Measurements from ENCODE around the gene GRIA1.

GRIA1 gene

DNA sequence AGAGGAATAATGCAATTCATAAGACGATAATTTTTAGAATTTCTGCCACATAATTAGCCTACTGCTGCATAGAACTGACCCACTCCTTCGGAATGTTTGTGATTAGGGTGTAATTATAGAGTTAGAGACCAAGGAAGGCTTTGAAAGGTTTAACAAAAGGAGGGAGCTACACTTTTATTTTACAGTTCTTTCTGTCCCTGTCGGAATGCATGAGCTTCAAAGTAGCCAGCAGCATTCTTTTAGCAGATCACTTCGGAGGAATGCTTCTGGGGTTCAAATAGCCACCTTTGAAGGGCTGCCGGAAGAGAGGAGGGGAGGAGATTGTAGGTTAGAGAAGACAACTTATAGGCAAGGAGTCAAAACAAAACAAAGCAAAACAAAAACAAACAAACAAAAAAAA, 168.1 kb downstream of the GRIA1 start:
- DNase-seq (ENCODE audit: low read depth in 2 of 2), result no peak

DNA sequence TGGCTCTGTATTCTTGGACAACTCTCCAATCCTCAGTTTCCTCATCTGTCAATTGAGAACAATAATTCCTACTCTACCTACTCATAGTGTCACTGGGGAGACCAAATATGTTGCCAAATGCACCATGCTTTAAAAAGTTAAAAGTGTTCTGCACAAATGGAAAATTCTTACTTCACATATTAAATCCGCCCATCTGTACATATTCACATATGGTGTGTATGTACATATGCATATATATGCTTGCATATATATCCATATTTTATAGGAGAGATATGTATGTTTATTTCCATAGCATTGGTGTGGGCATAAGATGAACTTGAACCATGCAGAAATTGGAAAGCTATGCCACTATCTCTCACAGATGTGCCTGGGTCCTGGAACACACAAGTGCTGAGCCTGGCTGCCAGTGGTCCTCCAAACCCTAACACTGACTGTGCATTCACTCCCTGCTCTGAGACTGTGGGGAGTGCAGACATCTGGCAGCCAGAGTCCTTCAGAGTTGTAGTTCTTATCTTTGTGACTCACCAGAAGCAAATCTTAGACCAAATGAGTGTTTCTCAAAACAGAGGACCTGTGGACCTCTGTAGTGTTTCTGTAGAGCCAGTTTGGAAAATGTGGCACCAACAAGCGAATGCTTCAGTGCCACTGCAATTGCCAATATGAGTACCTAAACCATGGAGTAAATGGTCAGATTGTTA, 168.7 kb downstream of the GRIA1 start:
- no peak for DNase-seq (ENCODE audit: low read depth in 2 of 2)

DNA sequence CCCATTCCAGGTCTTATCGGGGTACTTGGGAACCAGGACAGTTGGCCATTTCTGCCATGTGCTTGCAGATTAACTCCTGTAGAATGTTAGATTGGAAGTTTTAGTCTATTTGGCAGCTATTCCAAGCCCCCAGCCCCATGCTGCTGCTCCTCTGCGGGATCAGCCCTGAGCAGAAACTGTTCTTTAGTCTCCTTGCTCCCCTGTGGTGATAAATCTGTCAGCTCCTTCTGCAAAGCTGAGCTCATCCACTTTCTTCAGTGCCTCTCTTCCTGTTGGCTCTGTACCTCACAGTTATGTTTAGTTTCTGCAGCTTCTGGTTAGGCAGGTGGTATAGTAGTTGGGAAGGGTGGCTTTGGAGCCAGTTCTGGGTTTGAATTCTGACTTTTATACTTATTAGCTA, 170.4 kb downstream of the GRIA1 start:
- no peak for DNase-seq (ENCODE audit: low read depth in 2 of 2)

DNA sequence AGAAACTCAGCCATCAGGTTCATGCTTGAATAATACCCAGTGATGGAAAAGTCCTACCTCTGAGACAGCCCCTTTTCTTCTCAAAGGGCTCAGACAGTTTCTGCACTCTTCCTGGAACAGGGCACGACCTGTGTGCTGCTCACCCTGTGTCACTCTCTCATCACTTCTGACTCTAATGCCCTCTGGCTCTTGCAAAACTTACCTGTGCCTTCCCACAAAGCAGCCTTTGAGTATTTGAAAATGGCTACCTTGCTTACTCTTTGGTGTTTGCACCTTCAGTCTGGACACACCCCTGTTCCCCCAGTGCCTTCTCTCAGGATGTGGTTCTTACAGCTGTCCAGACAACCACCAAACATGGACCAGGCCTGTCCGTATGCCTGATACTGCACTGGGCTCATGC, 171.4 kb downstream of the GRIA1 start:
- no peak for DNase-seq (ENCODE audit: low read depth in 2 of 2)

DNA sequence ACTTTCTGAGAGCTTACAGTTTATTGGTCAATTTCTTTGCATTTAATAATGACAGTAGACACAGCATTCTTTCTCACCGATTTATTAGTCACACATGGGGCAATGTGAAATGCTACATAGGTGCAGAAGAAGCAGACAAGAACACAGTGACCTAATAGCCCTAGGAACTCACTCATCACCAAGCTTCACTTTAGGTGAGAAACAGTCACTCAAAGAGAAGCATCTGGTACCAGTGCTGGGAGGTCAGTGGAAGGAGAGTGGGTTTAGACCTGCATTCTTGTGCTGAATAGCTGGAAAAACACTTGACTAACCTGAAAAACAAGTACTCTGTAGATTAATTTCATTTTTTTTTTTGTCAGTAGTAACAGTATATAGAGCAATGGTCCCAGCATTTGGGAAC, 179.6 kb downstream of the GRIA1 start:
- no peak for DNase-seq (ENCODE audit: low read depth in 2 of 2)

DNA sequence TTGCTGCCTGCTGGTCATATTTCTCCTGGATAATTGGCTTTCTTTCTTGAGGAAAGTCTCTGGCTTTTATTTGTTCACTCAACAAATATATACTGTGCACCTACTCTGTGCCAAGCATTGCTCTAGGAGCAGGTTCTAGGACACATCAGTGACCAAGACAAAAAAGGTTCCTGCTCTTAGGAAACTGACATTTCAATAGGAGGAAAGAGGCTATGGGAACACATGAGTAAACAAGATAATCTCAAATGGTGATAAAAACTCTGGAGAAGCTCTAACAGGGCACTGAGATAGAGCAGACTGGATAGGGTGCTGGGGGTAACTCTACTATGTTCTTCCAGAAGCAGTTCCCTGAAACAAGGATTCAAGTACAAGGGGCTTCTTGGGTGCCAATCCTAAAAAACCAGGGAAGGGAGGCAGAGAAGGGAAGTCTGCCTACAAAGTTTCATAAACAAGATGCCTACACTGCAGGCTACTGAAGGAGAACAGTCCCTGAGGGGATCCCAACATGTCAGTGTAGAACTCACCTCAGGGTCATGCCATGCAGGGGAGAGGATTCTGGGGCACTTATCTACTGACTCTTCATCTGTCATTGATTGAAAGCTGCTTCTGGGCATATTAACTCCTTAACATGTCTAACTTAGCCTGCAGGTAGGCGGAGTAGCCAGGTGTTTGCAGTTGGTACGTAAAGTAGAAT, 181.3 kb downstream of the GRIA1 start:
- no peak for DNase-seq (ENCODE audit: low read depth in 2 of 2)

DNA sequence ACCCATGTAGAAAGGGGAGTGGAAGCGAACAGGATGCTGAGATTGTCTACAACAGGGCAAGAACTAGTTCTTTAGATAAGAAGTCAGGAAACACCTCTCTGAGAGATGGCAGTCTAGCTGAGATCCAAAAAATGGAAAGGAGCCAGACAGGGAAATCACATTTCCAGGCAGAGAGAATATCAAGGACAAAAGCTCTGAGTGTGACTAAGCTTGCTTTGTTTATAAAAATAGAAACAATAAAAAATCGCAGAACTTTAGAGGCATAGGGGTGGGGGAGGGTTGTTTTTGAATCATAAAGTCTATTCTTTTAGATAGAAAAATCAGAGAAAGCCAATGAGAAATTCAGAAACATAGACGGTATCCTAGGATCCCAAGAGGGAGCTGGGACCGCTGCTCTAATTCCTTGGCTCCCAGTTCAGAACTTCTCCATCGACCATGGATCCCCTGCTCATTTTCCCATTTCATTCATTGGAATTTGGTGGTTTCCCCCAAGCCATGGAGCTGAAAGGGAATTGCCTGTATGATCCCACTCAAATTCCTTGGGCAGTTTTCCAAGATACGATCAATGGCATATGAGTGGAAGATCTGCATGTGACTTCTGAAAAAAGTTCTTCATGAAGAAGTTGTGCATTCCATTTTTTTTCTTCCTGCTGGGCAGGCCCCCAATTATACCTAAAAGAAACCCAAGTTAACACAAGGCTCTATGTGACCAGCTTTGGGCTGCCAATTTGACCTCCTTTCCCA, 182.0 kb downstream of the GRIA1 start:
- no peak for DNase-seq (ENCODE audit: low read depth in 2 of 2)

DNA sequence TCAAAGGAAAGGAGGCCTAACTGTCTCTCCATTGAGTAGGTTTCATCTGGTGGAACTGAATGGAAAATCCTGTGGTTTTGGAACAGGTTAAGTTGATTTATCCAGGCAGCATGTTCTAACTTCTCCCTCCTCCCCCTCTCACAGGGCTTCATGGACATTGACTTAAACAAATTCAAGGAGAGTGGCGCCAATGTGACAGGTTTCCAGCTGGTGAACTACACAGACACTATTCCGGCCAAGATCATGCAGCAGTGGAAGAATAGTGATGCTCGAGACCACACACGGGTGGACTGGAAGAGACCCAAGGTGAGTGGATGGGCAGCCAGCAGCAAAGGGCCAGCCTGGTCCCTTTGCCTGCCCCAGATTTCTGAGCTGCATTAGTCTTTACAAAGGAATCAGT, 183.9 kb downstream of the GRIA1 start:
- DNase-seq (ENCODE audit: low read depth in 2 of 2), result no peak

DNA sequence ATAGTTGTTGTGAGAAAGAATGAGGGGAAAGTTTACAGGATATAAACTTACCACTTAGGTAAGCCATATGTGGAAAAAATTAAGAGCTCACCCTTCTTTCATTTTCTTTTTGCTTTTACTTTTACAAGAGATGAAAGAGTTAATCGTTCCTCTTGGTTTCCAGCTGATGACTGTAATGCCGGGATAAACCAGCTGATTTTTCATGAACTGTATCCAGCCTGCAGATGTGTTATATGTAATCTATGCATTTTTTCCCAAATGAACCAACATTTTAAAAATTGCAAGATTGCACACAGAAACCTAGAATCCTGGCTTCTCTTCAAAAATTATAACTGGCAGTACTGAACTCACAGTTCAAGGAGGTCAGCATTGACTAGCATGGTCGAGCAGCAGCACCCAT, 185.9 kb downstream of the GRIA1 start:
- DNase-seq (ENCODE audit: low read depth in 2 of 2), result no peak

DNA sequence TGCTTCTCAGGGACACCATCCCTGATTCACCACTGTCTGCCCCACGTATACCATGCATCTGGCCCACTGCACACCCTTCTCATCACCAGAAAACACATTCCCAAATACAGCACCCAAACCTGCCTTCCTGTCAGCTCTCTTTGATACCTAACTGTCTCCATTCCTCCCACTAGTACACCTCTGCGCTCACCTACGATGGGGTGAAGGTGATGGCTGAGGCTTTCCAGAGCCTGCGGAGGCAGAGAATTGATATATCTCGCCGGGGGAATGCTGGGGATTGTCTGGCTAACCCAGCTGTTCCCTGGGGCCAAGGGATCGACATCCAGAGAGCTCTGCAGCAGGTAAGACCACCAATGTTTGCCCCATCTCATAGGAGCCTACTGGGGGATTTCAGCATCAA, 186.4 kb downstream of the GRIA1 start:
- DNase-seq (ENCODE audit: low read depth in 2 of 2), result no peak

DNA sequence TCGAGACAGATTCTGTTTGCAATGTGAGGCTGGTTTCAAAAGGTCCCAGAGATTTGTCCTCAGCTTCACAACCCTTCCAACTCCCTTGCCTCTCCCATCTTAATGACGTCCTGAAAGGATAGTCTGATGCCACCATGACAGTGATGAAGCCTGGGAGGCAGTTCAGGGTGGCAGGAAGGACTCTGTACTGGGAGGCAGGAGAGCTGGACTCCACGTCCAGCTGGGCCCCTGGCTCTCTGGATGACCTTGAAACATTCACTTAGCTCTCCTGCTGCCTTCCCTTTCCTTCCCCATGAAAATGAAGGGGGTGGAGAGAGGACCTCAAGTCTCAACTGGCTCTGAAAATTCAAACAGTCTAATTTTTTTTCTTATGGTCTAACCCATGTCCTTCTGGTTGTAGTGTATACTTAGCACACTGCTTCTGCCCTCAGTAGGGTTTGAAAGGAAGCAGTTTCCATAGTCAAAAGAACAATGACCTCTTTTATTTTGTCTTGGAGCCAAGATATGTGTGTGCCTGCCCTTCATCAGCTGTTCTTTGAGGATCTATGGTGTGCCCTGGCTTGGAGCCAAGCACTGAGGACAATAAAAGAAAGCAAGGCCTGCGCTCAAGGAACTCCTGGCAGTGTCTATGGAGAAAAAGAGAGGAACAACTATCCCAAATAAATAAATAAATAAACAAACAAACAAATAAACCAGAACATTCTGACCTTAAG, 188.3 kb downstream of the GRIA1 start:
- DNase-seq (ENCODE audit: low read depth in 2 of 2), result no peak

DNA sequence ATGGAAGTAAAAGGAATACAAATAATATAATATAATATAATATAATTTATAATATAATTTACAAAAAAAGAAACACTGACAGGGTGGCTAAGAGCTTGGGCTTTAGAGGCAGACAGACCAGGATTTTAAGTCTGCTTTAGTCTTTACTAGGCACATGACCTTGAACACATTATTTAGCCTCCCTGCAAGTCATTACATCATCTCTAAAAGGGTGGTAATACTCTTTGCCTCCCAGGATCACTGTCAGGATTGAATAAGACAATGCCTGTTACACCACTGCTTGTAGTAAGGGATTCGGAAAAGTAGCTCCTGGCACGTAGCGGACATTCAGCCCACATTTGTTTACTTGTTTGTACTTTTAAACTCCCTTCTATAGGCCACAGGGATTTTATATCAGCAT, 199.8 kb downstream of the GRIA1 start:
- no peak for DNase-seq (ENCODE audit: low read depth in 2 of 2)

DNA sequence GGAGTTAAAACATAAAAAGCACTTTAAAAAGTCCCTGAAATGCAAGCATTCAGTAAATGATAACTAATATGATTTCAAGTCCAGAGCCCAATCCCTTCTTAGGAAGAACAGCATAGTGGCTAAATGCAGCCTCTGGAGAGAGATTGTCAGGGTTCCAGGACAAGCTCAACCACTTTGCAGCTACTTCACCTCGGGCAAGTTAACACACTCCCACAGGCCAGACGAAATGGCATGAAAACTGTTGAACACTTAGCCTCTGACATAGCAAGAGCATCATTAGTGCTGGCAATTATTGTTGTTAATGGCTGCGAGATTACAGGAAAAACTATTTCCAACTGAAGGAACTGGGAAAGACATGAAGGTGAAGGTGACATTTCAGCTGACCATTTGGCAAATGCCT, 205.8 kb downstream of the GRIA1 start:
- DNase-seq (ENCODE audit: low read depth in 2 of 2), result no peak

DNA sequence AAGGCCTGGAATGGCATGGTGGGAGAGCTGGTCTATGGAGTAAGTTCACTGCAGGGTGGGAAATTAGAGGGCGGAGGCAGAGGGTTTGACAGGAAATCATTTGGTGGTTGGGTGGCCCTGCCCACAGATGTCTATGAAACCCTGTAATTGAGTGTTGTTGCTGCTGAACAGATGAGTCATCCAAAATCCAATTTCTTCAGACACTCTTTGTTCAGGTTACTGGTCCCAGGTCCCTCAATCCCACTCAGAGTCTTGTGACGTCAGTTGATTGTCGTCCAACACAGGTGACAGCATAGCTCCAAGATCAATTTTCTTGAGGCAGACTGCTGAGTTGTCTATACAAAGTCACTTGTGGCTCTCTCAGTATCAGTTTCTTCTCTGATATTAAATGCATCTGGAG, 208.6 kb downstream of the GRIA1 start:
- no peak for DNase-seq (ENCODE audit: low read depth in 2 of 2)

DNA sequence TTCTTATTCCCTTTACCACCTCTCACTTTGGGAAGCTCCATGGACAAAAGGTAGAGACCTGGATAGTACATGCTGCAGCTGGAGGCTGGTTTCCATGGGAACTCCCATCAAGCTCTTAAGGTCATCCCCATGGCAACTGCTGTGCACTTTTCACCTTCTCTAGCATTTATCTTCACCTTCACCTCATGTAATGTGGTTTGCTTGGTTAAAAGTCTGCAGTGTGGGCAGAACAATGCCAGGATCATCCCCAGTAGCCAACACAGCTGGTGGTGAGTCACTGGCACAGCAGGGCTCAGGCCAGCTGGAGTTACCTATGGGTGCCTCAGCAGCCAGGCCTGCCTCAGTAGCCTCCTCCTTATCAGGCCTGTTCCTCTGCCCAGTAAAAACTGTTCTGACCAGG, 210.5 kb downstream of the GRIA1 start:
- no peak for DNase-seq (ENCODE audit: low read depth in 2 of 2)

DNA sequence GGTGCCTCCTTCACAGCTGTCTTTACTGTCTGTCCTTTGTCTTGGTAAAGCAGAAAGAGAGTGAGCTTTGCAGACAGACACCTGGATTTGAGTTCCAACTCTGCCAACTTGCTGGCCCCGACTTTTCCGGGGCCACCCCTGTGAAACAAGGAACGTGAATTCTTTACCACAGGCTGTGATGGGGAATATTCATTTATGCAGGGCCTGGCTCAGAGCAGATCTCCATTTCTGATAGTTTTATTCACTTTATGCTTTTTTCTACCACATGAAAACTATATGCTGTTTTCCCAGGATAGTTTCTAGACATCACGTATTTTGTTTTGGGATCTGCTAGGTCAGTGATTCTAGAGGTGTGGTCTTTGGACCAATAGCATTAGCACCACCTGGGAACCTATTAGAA, 211.8 kb downstream of the GRIA1 start:
- no peak for DNase-seq (ENCODE audit: low read depth in 2 of 2)

DNA sequence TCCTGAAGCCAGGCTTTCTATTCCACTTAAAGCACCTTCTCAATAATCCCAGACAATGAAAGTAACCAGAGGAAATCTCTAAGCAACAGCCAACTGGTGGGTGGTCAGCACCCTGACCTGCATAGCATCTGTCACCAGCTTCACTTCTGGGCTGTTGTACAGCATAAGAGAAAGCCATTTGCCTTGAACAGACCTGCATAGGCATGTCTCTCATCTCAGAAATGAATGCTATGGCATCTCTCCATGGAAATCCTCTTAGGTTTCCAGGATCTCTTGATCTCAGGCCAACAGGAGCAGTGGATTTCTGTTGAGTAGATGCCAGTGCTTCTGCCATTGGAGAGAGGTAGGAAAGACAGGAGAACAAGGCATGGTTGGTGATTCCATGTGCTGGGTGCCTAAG, 213.6 kb downstream of the GRIA1 start:
- DNase-seq (ENCODE audit: low read depth in 2 of 2), result no peak

DNA sequence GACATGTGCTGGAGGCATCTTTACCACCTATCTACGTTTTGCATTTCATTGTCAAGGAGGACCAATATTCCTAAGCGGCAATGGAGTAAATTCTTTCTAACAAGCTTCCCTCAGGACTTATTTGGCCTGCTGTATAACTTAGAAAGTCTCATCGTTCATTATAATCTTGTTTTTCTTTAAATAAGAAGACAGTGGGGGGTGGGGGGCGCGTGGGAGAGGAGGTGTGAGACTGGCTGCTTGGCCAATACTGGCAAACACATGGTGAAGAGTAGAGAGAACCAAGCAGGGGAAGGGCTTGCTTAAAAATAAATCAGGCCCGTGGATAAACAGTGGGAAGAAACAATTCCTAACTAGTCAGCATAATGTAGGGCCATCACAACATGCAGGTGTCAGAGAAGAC, 217.2 kb downstream of the GRIA1 start:
- no peak for DNase-seq (ENCODE audit: low read depth in 2 of 2)

DNA sequence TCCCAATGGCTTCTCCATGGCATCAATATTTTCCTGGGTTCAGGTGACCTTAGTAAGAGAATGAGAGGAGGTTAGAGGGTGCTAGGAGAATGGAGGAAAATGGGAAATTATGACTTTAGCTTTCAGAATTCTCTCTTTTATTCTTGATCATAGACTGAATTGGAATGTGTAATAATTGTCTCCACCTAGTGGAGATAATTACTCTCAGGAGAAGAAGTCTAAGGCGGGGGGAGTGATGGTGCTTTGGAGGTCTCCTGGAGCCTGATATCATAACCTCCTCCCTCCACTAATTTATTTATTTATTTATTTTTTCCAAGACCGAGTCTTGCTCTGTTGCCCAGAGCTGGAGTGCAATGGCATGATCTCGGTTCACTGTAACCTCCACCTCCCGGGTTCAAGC, 221.3 kb downstream of the GRIA1 start:
- DNase-seq (ENCODE audit: low read depth in 2 of 2), result no peak

DNA sequence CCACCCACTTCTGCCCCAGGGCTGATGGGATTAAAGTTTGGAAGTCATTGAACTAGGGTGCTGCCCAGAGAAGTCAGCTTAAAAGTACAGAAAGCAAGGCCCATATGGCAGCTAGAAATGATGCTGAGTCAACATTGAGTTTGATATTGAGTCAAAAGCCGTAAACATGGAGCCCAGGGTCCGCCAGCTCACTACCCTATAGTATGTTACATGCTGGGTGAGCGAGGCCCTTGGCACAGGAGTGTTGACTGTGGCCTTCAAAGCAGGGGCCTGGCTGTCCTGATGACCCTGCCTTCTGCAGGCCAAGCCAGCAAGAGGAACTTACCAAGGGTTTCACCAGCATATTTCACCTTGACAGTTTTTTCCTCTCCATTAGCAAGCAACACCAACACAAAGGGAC, 222.5 kb downstream of the GRIA1 start:
- no peak for DNase-seq (ENCODE audit: low read depth in 2 of 2)

DNA sequence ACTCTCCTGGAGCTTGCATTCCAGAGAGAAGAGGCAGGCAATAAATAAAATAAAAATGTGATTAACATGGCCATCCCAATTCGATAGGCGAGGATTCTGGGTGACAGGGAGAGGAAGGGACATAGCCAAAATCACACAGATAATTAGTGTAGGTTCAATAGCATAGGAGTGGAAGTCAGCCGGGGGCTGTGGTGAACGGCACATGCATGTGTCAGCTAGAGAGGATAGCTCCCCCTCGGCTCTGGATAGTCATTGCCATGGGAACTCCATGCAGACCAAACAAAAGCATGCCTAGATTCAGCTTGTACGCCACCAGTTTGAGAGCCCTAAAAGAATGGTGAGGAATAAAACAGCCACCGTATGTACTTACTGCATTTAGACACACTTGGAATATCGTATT, 223.5 kb downstream of the GRIA1 start:
- no peak for DNase-seq (ENCODE audit: low read depth in 2 of 2)

DNA sequence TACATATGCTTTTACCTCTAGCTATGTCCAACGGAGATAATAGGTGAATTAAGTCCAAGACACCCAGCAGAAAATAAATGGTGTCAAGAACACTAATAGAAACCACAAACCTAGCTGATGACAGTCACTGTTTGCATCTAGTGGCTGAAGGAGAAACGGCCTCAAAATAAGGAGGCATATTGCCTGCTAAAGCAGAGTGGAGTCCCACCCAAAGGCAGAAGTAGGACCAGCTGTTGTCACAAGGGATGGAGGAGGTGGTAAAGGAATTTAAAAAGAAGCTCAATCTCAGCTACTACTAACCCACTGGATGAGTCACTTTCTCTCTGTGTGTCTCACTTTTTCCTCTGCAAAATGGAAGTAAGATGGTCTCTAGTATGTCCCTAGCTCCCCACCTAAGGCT, 224.3 kb downstream of the GRIA1 start:
- no peak for DNase-seq (ENCODE audit: low read depth in 2 of 2)

DNA sequence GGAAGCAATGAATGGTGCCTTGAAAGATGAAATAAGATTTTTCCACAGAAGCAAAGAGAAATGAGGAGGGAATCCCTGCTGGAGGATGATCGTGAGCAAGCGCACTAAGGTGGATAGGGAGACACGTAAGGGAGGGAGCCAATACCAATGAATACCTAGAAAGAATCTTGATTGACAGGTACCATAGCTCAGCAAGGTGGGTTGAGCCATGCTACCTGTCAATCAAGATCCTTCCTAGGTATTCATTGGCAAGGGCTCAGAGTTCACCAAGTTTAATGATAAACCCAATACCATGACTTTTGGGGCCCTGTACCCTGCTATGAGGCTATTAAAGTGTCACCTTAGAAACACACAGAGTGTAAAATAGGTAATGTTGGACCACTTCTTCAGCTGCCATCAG, 226.8 kb downstream of the GRIA1 start:
- DNase-seq (ENCODE audit: low read depth in 2 of 2), result no peak
